HCT116 (cell line): ENCODE measurements around the gene GNAO1. TPM values are rescaled to one million over a fixed set of nuclear protein-coding genes. Genes with fewer than 3 reads are reported as not detected.
A peak's percentile ranks its signal among the peaks of the same experiment; 100 is the strongest.

ENCODE experiments used
- ATAC-seq: fragments of 200-7000 bp; cut with Tn5 transposase; 2 replicates; pipeline ENCODE4 v1.9.1; 2020; ENCODE audit warnings: mild to moderate bottlenecking, moderate library complexity
- BruUV-seq: library from RNA; stranded (reverse); fragments of 400-500 nt; replicated peaks from 2 replicates; lab custom pipeline; 2021; lab: Mats Ljungman, UMichigan
- CTCF ChIA-PET: fragments of 300-600 bp; sonication (Branson Sonifier 250); formaldehyde crosslinking; loops from one replicate; lab custom pipeline; 2021; ENCODE audit warnings: antibody characterized with exemption; lab: Charles Lee
- POLR2A ChIA-PET: fragments of 300-600, 350-600 bp; sonication (Branson Sonifier 250); formaldehyde crosslinking; loops from one replicate; lab custom pipeline; 2021; ENCODE audit warnings: antibody characterized with exemption; lab: Charles Lee
- RAD21 ChIA-PET, 2 experiments: fragments of 300-600 bp; sonication (Branson Sonifier 250); formaldehyde crosslinking; loops; one replicate each; lab custom pipeline; 2023; ENCODE audit warnings: low total read pairs in 2 of 2; ENCODE audit not compliant: uncharacterized antibody in 2 of 2, unreplicated experiment in 2 of 2, low non-redundant PET in 1 of 2; lab: Charles Lee
- DNase-seq: peaks from one replicate; pipeline ENCODE4 v3.0.0-alpha.2; 2010; ENCODE audit warnings: low read depth, low spot score
- H2AFZ ChIP-seq: fragments of 200-600 bp; shearing (Covaris generic), sonication (generic); 2 replicates; pipeline ENCODE4 v1.6.1; 2017; ENCODE audit warnings: low read depth, mixed run types, mixed read lengths, antibody characterized with exemption, low read length; ENCODE audit not compliant: poor library complexity, severe bottlenecking
- H3K27ac ChIP-seq: 2 replicates; pipeline ENCODE4 v1.5.1; 2012; ENCODE audit warnings: low read depth, low read length
- H3K27me3 ChIP-seq: fragments of 200-600 bp; sonication (generic); 2 replicates; pipeline ENCODE4 v1.6.1; 2016; ENCODE audit warnings: mixed run types, low read length, mixed read lengths; ENCODE audit not compliant: insufficient read depth
- H3K36me3 ChIP-seq, 2 experiments: fragments of 200-500 bp in 1 of 2; fragments of 200-600 bp in 1 of 2; sonication (Bioruptor generic) in 1 of 2; sonication (generic) in 1 of 2; 2 replicates each; pipeline versions ENCODE4 v1.5.1 to v1.6.1; 2014 to 2016; ENCODE audit warnings: low read length in 2 of 2, inconsistent platforms in 1 of 2, mixed read lengths in 1 of 2, mixed run types in 1 of 2; ENCODE audit not compliant: insufficient read depth in 2 of 2, control insufficient read depth in 1 of 2
- H3K4me1 ChIP-seq, 2 experiments: fragments of 200-600 bp in 1 of 2; sonication (generic) in 1 of 2; 2 replicates each; pipeline versions ENCODE4 v1.5.1 to v1.6.1; 2012 to 2017; ENCODE audit warnings: low read length in 2 of 2, inconsistent platforms in 1 of 2, mild to moderate bottlenecking in 1 of 2, mixed read lengths in 1 of 2, mixed run types in 1 of 2, moderate library complexity in 1 of 2; ENCODE audit not compliant: insufficient read depth in 2 of 2, control insufficient read depth in 1 of 2
- H3K4me2 ChIP-seq: fragments of 200-600 bp; sonication (generic); 2 replicates; pipeline ENCODE4 v1.6.1; 2017; ENCODE audit warnings: mixed run types, low read length, mixed read lengths
- H3K4me3 ChIP-seq, 2 experiments: fragments of 200-600 bp in 1 of 2; sonication (generic) in 1 of 2; replicated peaks in 1 of 2; 2 replicates each; pipeline ENCODE4 v1.5.1; 2011 to 2016; ENCODE audit warnings: low read length in 2 of 2, control low read depth in 1 of 2, low read depth in 1 of 2, mild to moderate bottlenecking in 1 of 2, mixed read lengths in 1 of 2, mixed run types in 1 of 2
- H3K79me2 ChIP-seq: fragments of 200-600 bp; sonication (generic); 2 replicates; pipeline ENCODE4 v1.6.1; 2017; ENCODE audit warnings: mild to moderate bottlenecking, mixed run types, low read length, moderate library complexity, mixed read lengths; ENCODE audit not compliant: insufficient read depth
- H3K9ac ChIP-seq: fragments of 200-600 bp; sonication (generic); 2 replicates; pipeline ENCODE4 v1.6.1; 2016; ENCODE audit warnings: low read length, mixed read lengths
- H3K9me2 ChIP-seq: fragments of 200-600 bp; sonication (generic), shearing (Covaris generic); 2 replicates; pipeline ENCODE4 v1.6.1; 2017; ENCODE audit warnings: mixed run types, mild to moderate bottlenecking, moderate library complexity; ENCODE audit not compliant: insufficient read depth
- H3K9me3 ChIP-seq, 2 experiments: fragments of 200-500 bp in 1 of 2; fragments of 200-600 bp in 1 of 2; sonication (Bioruptor generic) in 1 of 2; sonication (generic) in 1 of 2; 2 replicates each; pipeline ENCODE4 v1.6.1; 2014 to 2017; ENCODE audit warnings: low read length in 2 of 2, mixed read lengths in 2 of 2, inconsistent platforms in 1 of 2, low read depth in 1 of 2, mild to moderate bottlenecking in 1 of 2, mixed run types in 1 of 2, moderate library complexity in 1 of 2; ENCODE audit not compliant: control insufficient read depth in 1 of 2, insufficient read depth in 1 of 2
- H4K20me1 ChIP-seq: fragments of 200-600 bp; sonication (generic), shearing (Covaris generic); 2 replicates; pipeline ENCODE4 v1.6.1; 2017; ENCODE audit warnings: mixed run types, mild to moderate bottlenecking, moderate library complexity; ENCODE audit not compliant: insufficient read depth
- CBX3 ChIP-seq: IDR thresholded peaks from 2 replicates; pipeline ENCODE4 v1.6.1; 2012; ENCODE audit warnings: low read depth
- EZH2 ChIP-seq: fragments of 200-600 bp; sonication (generic); IDR thresholded peaks from 2 replicates; pipeline ENCODE4 v1.6.1; 2017; ENCODE audit warnings: antibody characterized with exemption, mixed run types
- FOSL1 ChIP-seq: IDR thresholded peaks from 2 replicates; pipeline ENCODE4 v1.6.1; 2012; ENCODE audit warnings: low read depth
- POLR2A ChIP-seq: IDR thresholded peaks from 2 replicates; pipeline ENCODE4 v1.7.0; 2011; ENCODE audit warnings: borderline replicate concordance; ENCODE audit not compliant: insufficient read depth, insufficient read length; ENCODE audit errors: extremely low read depth
- SIN3A ChIP-seq: IDR thresholded peaks from 2 replicates; pipeline ENCODE4 v1.6.1; 2012; ENCODE audit warnings: low read depth
- TCF7L2 ChIP-seq: IDR thresholded peaks from 2 replicates; pipeline ENCODE4 v1.7.0; 2011; ENCODE audit warnings: borderline replicate concordance, inconsistent platforms; ENCODE audit not compliant: insufficient read depth, insufficient read length; ENCODE audit errors: extremely low read depth
- ZNF274 ChIP-seq: fragments of 200-500 bp; sonication (Bioruptor generic); IDR thresholded peaks from 2 replicates; pipeline ENCODE4 v1.6.1; 2014; ENCODE audit warnings: mild to moderate bottlenecking, low read depth, low read length, inconsistent platforms
- intact Hi-C: fragments of 100-400 bp; cut with micrococcal nuclease; formaldehyde crosslinking; loops from 2 replicates; pipeline ENCODE4 v1.10.0; 2022
- total RNA-seq: library from RNA; stranded (reverse); gene quantifications from one replicate; pipeline ENCODE4 v1.2.1, GENCODE V29; 2021; ENCODE audit not compliant: unreplicated experiment
- TF ChIP-seq, protein P1 (sequence below): IDR thresholded peaks from 2 replicates; pipeline ENCODE4 v1.6.1; 2012; ENCODE audit warnings: low read depth
- TF ChIP-seq, protein P2 (sequence below): IDR thresholded peaks from 2 replicates; pipeline ENCODE4 v1.6.1; 2012

GNAO1 gene
- total RNA-seq, 1 experiment from 2014 or later: 0.12 TPM

DNA sequence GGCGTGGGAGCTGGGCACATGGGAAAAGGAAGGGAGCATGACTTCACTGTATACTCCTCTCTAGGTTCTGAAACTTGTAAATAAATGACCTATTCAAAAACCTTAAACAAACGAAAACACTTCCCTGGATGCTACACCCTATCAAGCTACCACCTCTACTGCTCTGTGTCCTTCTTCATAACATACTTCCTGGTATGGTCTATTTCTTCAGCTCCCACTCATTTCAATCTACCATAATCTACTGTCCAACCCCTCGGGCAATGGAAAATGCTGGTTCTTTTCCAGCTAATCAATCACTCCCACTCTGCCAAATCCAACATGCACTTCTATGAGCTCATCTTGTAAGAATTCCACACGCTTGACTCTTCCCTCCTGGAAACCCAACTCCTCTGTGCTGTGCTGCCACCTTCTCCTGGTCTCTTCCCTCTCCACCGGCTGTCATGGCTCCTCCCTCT, 191.6 kb downstream of the GNAO1 start:
- Histone ChIP-seq H3K9me2 (no peaks in the 10 kb centered on the region), H3K4me2 (no peak overlapping the region), H3K27me3 (no peaks in the 10 kb centered on the region), H2AFZ (no peak overlapping the region), H4K20me1 (no peaks in the 10 kb centered on the region), H3K4me1 (peaks cover 2 to 8% of the 10 kb centered on the region in 2 experiments; a peak in 1 of 4 replicates), H3K9ac (no peak overlapping the region), H3K36me3 (peaks cover 11 to 45% of the 10 kb centered on the region in 2 experiments), H3K27ac (no peak overlapping the region), H3K4me3 (no peak overlapping the region), H3K9me3 (peaks cover 4 to 8% of the 10 kb centered on the region in 2 experiments; a peak in 1 of 4 replicates), H3K79me2 (no peaks in the 10 kb centered on the region)
- intact Hi-C loops: no loop called here
- ChIA-PET CTCF (no interaction called here), RAD21 (no interaction called here), POLR2A (no interaction called here)
- peak; percentile 38; the same call in 1 of the 2 replicates for ATAC-seq
- no TSS peak for BruUV-seq
- TF ChIP-seq CBX3 (no peak), ZNF274 (no peak), POLR2A (no peak)
- TF ChIP-seq, protein P1, sequence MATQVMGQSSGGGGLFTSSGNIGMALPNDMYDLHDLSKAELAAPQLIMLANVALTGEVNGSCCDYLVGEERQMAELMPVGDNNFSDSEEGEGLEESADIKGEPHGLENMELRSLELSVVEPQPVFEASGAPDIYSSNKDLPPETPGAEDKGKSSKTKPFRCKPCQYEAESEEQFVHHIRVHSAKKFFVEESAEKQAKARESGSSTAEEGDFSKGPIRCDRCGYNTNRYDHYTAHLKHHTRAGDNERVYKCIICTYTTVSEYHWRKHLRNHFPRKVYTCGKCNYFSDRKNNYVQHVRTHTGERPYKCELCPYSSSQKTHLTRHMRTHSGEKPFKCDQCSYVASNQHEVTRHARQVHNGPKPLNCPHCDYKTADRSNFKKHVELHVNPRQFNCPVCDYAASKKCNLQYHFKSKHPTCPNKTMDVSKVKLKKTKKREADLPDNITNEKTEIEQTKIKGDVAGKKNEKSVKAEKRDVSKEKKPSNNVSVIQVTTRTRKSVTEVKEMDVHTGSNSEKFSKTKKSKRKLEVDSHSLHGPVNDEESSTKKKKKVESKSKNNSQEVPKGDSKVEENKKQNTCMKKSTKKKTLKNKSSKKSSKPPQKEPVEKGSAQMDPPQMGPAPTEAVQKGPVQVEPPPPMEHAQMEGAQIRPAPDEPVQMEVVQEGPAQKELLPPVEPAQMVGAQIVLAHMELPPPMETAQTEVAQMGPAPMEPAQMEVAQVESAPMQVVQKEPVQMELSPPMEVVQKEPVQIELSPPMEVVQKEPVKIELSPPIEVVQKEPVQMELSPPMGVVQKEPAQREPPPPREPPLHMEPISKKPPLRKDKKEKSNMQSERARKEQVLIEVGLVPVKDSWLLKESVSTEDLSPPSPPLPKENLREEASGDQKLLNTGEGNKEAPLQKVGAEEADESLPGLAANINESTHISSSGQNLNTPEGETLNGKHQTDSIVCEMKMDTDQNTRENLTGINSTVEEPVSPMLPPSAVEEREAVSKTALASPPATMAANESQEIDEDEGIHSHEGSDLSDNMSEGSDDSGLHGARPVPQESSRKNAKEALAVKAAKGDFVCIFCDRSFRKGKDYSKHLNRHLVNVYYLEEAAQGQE: no peak
- DNase-seq: no peak

DNA sequence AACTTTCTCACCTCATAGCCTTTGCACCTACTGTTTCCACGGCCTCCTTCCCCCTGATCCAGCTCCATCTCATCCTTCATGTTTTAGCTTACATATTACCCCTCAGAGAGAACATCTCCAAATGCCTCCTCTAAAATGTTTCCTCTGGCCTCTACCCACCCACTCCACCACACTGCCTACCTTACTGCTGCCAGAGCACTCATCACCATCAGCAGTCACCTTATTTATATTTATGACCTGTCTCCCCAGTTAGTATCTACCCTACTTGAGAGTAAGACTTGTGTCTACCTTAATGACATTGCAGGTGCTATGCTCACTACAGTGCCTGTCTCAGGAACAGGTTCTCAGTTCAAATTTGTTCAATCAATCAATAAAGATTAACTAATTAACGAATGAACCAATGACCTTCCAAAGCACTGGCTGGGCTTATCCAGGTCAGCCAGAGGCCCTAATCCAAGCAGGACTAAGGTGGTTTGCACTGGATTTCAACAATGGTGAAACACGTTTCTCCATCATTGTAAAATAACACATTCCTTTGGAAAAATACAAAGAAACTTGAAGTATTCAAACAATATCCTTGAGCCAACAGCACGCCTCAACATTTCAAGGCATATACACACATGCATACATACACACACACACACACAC, 192.9 kb downstream of the GNAO1 start:
- Histone ChIP-seq H3K4me1 (peaks cover 2 to 8% of the 10 kb centered on the region in 2 experiments; a peak in 1 of 4 replicates), H3K27ac (no peak overlapping the region), H3K27me3 (no peaks in the 10 kb centered on the region), H3K9ac (no peak overlapping the region), H4K20me1 (no peaks in the 10 kb centered on the region), H3K4me3 (no peak overlapping the region), H3K36me3 (peaks cover 16 to 55% of the 10 kb centered on the region in 2 experiments), H3K9me3 (peaks cover 4 to 8% of the 10 kb centered on the region in 2 experiments; a peak in 1 of 4 replicates), H2AFZ (no peak overlapping the region), H3K9me2 (no peaks in the 10 kb centered on the region), H3K79me2 (no peaks in the 10 kb centered on the region), H3K4me2 (no peak overlapping the region)
- no peak for TF ChIP-seq SIN3A
- no peak for TF ChIP-seq TCF7L2
- no peak for TF ChIP-seq FOSL1
- TF ChIP-seq EZH2: no peak
- TF ChIP-seq, protein P2, sequence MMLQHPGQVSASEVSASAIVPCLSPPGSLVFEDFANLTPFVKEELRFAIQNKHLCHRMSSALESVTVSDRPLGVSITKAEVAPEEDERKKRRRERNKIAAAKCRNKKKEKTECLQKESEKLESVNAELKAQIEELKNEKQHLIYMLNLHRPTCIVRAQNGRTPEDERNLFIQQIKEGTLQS: no peak
- TF ChIP-seq CBX3: no peak
- ATAC-seq (no peak), DNase-seq (no peak)
- ChIA-PET POLR2A (no interaction called here), CTCF (no interaction called here), RAD21 (interaction anchor here in 1 of 2 experiments (0.7 kb wide), 1 partner anchor 1129 kb away, joined by 3 read pairs; no protein-coding TSS in a partner anchor)
- intact Hi-C loops: no loop called here
- no TSS peak for BruUV-seq
